DMS 273 treated with DMSO at 0.1 percent for 48 hours (cell line): Measurements from ENCODE around the gene POU2AF2.
A peak's percentile ranks its signal among the peaks of the same experiment; 100 is the strongest.
"Not testable (repeated sequence)": the region's sequence is repeated elsewhere in the genome, so short reads cannot be mapped to it uniquely, and the experiment has no call there.

Experiments
- DNase-seq: peaks from one replicate; lab custom pipeline; 2025; lab: John Stamatoyannopoulos, UW

POU2AF2 gene

GRCh38 chr11:111245425-111245824 lies at the start of gene POU2AF2:
TSS of gene POU2AF2 (plus strand) at chr11:111245725. CDS start at chr11:111245854, 129 bp downstream.
- DNase-seq: no peak

- DNase-seq: no peak
Observed at GRCh38 chr11:111200010-111200534, 45.5 kb upstream of the POU2AF2 start.

- DNase-seq: no peak
Observed at GRCh38 chr11:111204211-111204610, 41.3 kb upstream of the POU2AF2 start.

- DNase-seq: no peak
Observed at GRCh38 chr11:111205632-111206385, 39.7 kb upstream of the POU2AF2 start.

GRCh38 chr11:111206472-111206871 lies 39.1 kb upstream of the POU2AF2 start:
- DNase-seq: no peak

- DNase-seq: no peak
Observed at GRCh38 chr11:111207213-111207612, 38.3 kb upstream of the POU2AF2 start.

- DNase-seq: no peak
Observed at GRCh38 chr11:111209543-111210355, 35.8 kb upstream of the POU2AF2 start.

GRCh38 chr11:111213256-111213655 lies 32.3 kb upstream of the POU2AF2 start:
- DNase-seq: no peak

- no peak for DNase-seq
Observed at GRCh38 chr11:111220721-111221120, 24.8 kb upstream of the POU2AF2 start.

GRCh38 chr11:111221208-111221607 lies 24.3 kb upstream of the POU2AF2 start:
- DNase-seq: no peak

GRCh38 chr11:111221936-111222335 lies 23.6 kb upstream of the POU2AF2 start:
- DNase-seq: not testable (repeated sequence)

- not testable (repeated sequence) for DNase-seq
Observed at GRCh38 chr11:111222821-111223455, 22.6 kb upstream of the POU2AF2 start.

GRCh38 chr11:111225881-111226280 lies 19.6 kb upstream of the POU2AF2 start:
- peak; percentile 64 for DNase-seq

GRCh38 chr11:111229604-111230003 lies 15.9 kb upstream of the POU2AF2 start:
- DNase-seq: no peak

- no peak for DNase-seq
Observed at GRCh38 chr11:111230122-111230465, 15.4 kb upstream of the POU2AF2 start.

- DNase-seq: no peak
Observed at GRCh38 chr11:111231836-111232235, 13.7 kb upstream of the POU2AF2 start.

- DNase-seq: no peak
Observed at GRCh38 chr11:111236383-111236782, 9.1 kb upstream of the POU2AF2 start.

GRCh38 chr11:111237926-111238325 lies 7.6 kb upstream of the POU2AF2 start:
- no peak for DNase-seq

GRCh38 chr11:111246956-111247355 lies 1.4 kb downstream of the POU2AF2 start:
- no peak for DNase-seq

- DNase-seq: no peak
Observed at GRCh38 chr11:111250936-111251335, 5.4 kb downstream of the POU2AF2 start.

GRCh38 chr11:111253131-111253530 lies 7.6 kb downstream of the POU2AF2 start:
- DNase-seq: no peak

- DNase-seq: no peak
Observed at GRCh38 chr11:111253630-111254029, 8.1 kb downstream of the POU2AF2 start.

- no peak for DNase-seq
Observed at GRCh38 chr11:111258046-111258445, 12.5 kb downstream of the POU2AF2 start.
